GM21447 (cell line): Measurements from ENCODE around the gene GIPC2.
"Not testable (repeated sequence)": the region's sequence is repeated elsewhere in the genome, so short reads cannot be mapped to it uniquely, and the experiment has no call there.

Experiments
- ATAC-seq: cut with Tn5 transposase; IDR thresholded peaks from one replicate; pipeline ENCODE4 v1.9.1; 2021; ENCODE audit not compliant: unreplicated experiment

GIPC2 gene

DNA sequence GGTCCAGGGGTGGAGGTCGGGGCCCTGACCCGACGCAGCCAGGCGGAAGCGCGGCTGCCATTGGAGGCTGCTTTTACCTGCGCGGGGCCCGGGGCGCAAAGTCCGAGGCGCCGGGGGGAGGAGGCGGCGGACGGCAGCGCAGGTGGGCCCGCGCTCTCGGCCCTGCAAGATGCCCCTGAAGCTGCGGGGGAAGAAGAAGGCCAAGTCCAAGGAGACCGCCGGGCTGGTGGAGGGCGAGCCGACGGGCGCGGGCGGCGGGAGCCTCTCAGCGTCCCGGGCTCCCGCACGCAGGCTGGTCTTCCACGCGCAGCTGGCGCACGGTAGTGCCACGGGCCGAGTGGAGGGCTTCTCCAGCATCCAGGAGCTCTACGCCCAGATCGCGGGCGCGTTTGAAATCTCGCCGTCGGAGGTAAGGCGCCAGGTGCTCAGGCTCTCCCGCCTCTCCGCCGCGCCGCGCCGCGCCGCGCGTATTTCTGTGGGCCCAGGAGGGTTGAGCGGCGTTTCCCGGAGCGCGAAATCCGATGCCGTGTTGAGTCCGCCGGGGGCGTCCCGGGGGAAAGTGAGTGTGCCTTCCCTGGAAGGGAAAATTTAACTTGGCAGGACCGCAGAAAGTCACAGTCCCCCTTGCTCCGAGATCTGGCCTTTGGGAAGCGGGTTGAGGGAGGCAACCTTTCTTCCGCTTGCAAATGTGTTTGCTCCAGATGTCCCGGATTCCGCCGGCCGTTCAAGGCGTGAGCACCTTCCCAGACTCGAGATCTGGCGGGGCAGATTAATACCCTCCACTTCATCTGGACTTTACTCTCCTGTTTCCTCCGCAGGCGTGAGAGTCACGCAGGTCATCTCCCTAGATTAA, at the start of gene GIPC2:
TSS of gene GIPC2 (plus strand) at position 41 of the 853 bp plus-strand sequence. CDS start at position 170, 129 bp downstream.
- no peak for ATAC-seq

- ATAC-seq, result no peak
These were observed 49.0 kb upstream of the GIPC2 start for GRCh38 chr1:77996734-77997133.

DNA sequence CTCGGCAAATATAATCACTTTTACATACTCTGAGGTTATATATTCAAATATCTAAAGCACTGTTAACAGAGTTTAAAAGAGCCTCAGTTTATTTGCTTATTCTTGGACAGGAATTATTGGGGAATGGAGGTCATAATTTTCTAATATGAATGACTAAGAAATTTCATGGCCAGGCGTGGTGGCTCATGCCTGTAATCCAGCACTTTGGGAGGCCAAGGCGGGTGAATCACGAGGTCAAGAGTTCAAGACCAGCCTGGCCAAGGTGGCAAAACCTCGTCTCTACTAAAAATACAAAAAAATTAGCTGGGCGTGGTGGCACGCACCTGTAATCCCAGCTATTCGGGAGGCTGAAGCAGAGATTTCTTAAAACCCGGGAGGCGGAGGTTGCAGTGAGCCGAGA, 45.2 kb upstream of the GIPC2 start:
- not testable (repeated sequence) for ATAC-seq

GRCh38 chr1:78003070-78003746, 42.6 kb upstream of the GIPC2 start:
- no peak for ATAC-seq

- ATAC-seq, result peak; percentile 48
These were observed 41.7 kb upstream of the GIPC2 start for GRCh38 chr1:78003882-78004718.

DNA sequence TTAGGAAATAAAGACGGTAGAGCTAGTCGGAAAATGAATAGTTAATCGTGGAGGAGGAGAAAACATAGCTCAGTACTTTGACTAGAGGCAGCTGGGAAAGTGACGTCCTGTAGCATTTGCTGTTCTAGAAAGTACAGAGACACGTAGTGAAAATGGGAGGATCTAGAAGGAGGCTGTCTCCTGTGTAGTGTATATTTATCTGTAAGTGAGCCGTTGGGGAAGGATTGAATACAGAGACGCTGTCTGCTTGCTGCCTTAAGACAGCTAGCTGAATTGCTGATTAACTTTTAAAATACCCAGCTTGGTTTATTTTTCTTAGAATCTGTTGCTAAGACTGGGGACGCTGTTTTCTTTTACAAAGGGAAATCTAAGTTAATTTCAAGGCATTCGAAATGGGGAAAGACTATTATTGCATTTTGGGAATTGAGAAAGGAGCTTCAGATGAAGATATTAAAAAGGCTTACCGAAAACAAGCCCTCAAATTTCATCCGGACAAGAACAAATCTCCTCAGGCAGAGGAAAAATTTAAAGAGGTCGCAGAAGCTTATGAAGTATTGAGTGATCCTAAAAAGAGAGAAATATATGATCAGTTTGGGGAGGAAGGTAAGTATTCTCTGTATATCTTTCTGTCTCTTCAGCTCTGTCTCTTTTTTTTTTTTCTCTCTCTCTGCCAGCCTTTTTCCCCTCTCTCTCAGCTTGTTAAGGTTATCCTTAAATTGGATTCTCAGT, 40.9 kb upstream of the GIPC2 start, which contains the start of gene DNAJB4:
TSS of gene DNAJB4 (plus strand) at position 221 of the 729 bp plus-strand sequence. CDS start at position 393, 172 bp downstream.
- ATAC-seq, result peak; percentile 99

- no peak for ATAC-seq
These were observed 40.4 kb upstream of the GIPC2 start for GRCh38 chr1:78005448-78005722.

DNA sequence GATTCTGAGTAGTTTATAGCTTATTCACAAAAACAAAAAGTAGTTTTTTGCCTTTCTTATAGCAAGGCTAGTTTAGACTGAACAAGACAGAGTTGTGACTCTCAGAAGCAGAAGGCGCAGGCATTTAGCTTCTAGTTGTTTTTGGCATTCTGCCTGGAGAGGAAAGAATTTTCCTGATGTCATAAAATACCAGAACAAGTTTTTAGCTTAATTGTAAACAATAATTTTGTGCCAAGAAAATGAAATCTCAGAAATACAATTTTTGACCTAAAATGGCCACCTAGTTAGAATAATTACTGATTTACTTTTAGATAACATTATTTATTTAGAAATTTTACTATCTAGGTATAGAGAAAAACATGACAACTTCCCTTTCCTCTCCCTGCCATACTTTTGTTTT, 40.0 kb upstream of the GIPC2 start:
- no peak for ATAC-seq

DNA sequence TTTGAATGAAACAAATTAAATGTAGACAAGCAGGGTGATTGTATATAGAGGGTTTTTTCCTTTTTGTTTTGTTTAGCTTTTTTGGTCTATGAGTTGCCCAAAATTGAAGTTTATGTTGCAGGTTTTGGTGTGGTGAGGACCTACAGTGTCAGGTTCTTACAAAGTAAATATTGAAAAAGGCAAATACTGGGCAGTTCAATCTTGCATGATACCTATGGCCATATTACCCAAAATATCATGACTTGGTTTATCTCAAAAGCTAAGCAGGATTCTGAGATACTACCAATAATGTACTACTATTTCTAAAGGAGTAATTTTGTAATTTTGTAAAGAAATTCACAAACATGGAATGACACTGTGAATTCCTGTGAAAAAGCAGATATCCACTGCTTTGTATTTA, 39.2 kb upstream of the GIPC2 start:
- no peak for ATAC-seq

- no peak for ATAC-seq
These were observed 38.0 kb upstream of the GIPC2 start for GRCh38 chr1:78007677-78008341.

DNA sequence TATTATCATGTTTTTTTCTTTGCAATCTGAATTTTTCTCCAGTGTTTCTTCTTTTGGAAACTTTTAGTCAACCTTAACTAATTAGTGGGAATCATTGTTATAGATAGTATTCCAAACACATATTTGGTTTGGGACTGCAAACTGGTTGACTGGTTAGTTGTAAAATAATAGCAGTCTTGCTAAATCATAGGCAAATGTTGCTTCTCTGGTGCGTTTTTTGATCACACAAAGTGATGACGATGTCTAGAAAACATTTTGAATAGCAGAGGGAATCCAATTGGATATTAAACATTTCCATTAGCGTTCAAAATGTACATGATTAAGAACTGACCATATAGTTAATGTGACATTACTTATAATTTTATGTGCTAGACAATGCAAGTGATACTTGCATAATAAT, 36.5 kb upstream of the GIPC2 start:
- ATAC-seq, result no peak

DNA sequence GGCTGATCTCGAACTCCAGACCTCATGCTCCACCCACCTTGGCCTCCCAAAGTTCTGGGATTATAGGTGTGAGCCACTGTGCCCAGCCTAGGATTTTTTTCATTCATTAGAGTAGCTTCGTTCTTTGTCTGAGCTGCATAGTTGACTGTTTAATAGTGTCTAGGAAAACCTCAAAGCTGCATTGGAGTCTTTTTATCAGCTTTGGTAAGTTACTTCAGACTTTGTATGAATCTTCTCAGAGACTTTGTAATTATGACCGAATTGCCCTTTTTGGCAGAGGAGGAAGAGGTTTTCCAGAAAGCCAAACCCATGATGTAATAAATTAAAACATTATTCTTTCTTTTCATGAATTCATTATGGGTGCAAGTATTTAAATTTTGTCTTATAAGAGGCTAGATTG, 35.9 kb upstream of the GIPC2 start:
- no peak for ATAC-seq

DNA sequence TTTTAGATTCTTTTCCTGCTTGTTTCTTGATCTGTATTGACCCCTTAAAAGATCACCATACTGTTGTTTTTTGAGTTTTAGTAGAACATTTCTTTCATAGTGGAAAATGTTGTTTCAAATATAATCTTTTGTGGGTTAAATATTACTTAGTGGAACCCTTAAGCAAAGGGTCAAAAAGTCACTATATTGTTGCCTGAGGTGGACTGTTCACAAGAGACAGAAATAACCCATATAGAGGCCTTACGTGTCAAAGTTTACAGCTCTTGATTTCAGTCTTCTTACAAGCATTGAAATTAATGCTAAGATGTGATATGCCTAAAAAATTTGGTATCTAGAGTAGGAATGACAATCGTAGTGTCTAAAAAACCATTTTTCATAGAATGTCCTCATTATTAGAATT, 34.7 kb upstream of the GIPC2 start:
- no peak for ATAC-seq

GRCh38 chr1:78015148-78015547, 30.6 kb upstream of the GIPC2 start:
- ATAC-seq, result no peak

DNA sequence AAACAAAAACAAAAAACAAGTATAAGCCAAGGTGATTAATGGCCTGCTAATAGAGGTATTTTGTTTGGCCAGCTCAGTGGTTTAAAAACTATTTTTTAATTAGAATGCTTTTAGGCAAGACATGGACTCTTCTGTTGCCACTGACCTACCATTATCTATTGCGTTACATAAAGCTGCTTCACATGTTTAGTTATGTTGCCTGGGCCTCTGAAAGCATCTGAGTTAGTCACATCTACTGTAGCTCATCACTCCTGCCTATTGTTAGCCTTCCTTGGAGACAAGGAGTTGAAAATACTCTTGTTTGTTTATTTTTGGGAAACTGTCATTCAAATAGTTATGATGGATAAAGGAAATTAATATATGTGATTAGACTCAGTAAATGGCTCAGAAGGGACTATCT, 26.7 kb upstream of the GIPC2 start:
- no peak for ATAC-seq

GRCh38 chr1:78021134-78021533, 24.6 kb upstream of the GIPC2 start:
- not testable (repeated sequence) for ATAC-seq

GRCh38 chr1:78029793-78030192, 16.0 kb upstream of the GIPC2 start:
- no peak for ATAC-seq

GRCh38 chr1:78032996-78033796, 12.6 kb upstream of the GIPC2 start:
- no peak for ATAC-seq

GRCh38 chr1:78033797-78034172, 12.0 kb upstream of the GIPC2 start:
- ATAC-seq, result no peak

GRCh38 chr1:78035121-78035520, 10.6 kb upstream of the GIPC2 start:
- no peak for ATAC-seq
